Measurements from ENCODE around the gene ZBTB6. TPM values are rescaled to one million over a fixed set of nuclear protein-coding genes. Genes with fewer than 3 reads are reported as not detected.

ZBTB6 gene
- total and polyA plus RNA-seq, 2 of the 4 experiments (the other 2 are of a cell fraction), result 2.6 to 11.7 TPM

- Histone ChIP-seq H3K4me2 (ENCODE audit: low read depth, low read length) (peak overlapping the region; percentile 97), H4K8ac (ENCODE audit: low read depth in 2 of 2, low read length in 2 of 2) (peak overlapping the region; percentile 49 to 77), H4K20me1 (ENCODE audit: insufficient read depth, low read length) (no peaks in the 10 kb centered on the region), H3K27ac (ENCODE audit: insufficient read depth, low read length) (peak overlapping the region; percentile 92), H3K79me1 (ENCODE audit: low read depth in 1 of 2, low read length in 2 of 2) (peaks cover 25 to 45% of the 10 kb centered on the region in 2 experiments), H2AK9ac (replicated peaks; ENCODE audit: low read depth, low read length, poor library complexity) (peak overlapping the region; percentile 94), H3K36me3 (ENCODE audit: control insufficient read depth, insufficient read depth, low read length) (0 out of 2 replicates have a peak, but pooled peaks cover 2% of the 10 kb centered on the region), H3K9ac (ENCODE audit: low read depth, low read length) (peak overlapping the region; percentile 77), H2AK5ac (ENCODE audit: low read depth, low read length) (no peak overlapping the region; the same call in 1 of the 2 replicates), H2AFZ (replicated peaks; ENCODE audit: low read length, poor library complexity) (peak overlapping the region; percentile 98), H3K56ac (ENCODE audit: extremely low read depth, insufficient read depth, low read length) (peak overlapping the region; percentile 63; the same call in 1 of the 2 replicates), H2BK5ac (ENCODE audit: low read depth, low read length, poor library complexity, severe bottlenecking) (peak overlapping the region; percentile 76), H3K4me1 (ENCODE audit: control insufficient read depth, insufficient read depth, low read length) (peaks cover 2% of the 10 kb centered on the region), H3K27me3 (ENCODE audit: control insufficient read depth, insufficient read depth, low read length) (no peaks in the 10 kb centered on the region), H3K14ac (replicated peaks; ENCODE audit: low read depth, low read length) (no peak overlapping the region; the same call in 1 of the 2 replicates), H3K9me1 (ENCODE audit: insufficient read depth, low read length) (no peaks in the 10 kb centered on the region), H3K4me3 (ENCODE audit: insufficient read depth, low read depth, low read length) (peak overlapping the region; percentile 90), H3K4ac (ENCODE audit: low read depth, low read length) (peak overlapping the region; percentile 61), H3K9me3 (ENCODE audit: control insufficient read depth, insufficient read depth, low read length) (no peaks in the 10 kb centered on the region), H3K23ac (ENCODE audit: low read depth, low read length) (no peak overlapping the region; the same call in 1 of the 2 replicates), H3K18ac (ENCODE audit: low read depth, low read length) (no peak overlapping the region; the same call in 1 of the 2 replicates), H4K91ac (ENCODE audit: insufficient read depth, low read depth, low read length) (0 out of 2 replicates have a peak overlapping the region, but pooled peaks have one; percentile 72), H4K5ac (ENCODE audit: low read depth, low read length) (peak overlapping the region; percentile 83), H2BK15ac (ENCODE audit: low read depth, low read length) (no peak overlapping the region), H2BK120ac (ENCODE audit: low read depth, low read length) (no peak overlapping the region), H2BK20ac (ENCODE audit: low read depth, low read length) (no peak overlapping the region)
- in situ Hi-C loops (cut with MboI; ENCODE audit: low sequenced_read_pairs), result no loop called here
- DNase-seq, result no peak
- POLR2A ChIA-PET (ENCODE audit: unreplicated experiment), result interaction anchor here (1.0 kb wide), 1 partner anchor 10 kb away, joined by 3 read pairs; the partner anchor contains the start of gene RABGAP1
- 73% methylated on average over 2 of the region's 10 CpGs; no CpG with 5 or more reads in 1 of the 2 experiments for WGBS, 2 experiments (ENCODE audit: extremely low coverage in 2 of 2, insufficient read length in 1 of 2)
- ATAC-seq (ENCODE audit: low read depth), result no peak
- intact Hi-C loops (cut with micrococcal nuclease), result loop anchor here (1.0 kb wide), 1 partner anchor 10 kb away; no protein-coding TSS in a partner anchor
- TSS peak; percentile 37 for BruUV-seq (replicated peaks)
- dilution Hi-C loops (cut with HindIII; ENCODE audit: low sequenced_read_pairs, unreplicated experiment), result no loop called here
- CTCF ChIA-PET, result no interaction called here
- no peak for TF ChIP-seq POLR2A (IDR thresholded peaks at IDR 0.05; ENCODE audit: low read depth, low read length)
- TF ChIP-seq MXI1 (IDR thresholded peaks at IDR 0.05; ENCODE audit: borderline replicate concordance, low read depth, low read length), result no peak
- TF ChIP-seq FOS (IDR thresholded peaks at IDR 0.05; ENCODE audit: low read depth, low read length), result no peak
- no peak for TF ChIP-seq CHD1 (IDR thresholded peaks at IDR 0.05; ENCODE audit: low read depth, low read length)
- TF ChIP-seq RAD21 (IDR thresholded peaks at IDR 0.05; ENCODE audit: low read length), result no peak
- no peak for TF ChIP-seq MAFK (IDR thresholded peaks at IDR 0.05; ENCODE audit: low read depth, low read length)
- no peak for TF ChIP-seq SMC3 (IDR thresholded peaks at IDR 0.05; ENCODE audit: low read depth, low read length)
- TF ChIP-seq ELK1 (IDR thresholded peaks at IDR 0.05; ENCODE audit: borderline replicate concordance, low read depth, low read length), result no peak
- TF ChIP-seq RCOR1 (IDR thresholded peaks at IDR 0.05; ENCODE audit: insufficient replicate concordance, low read length), result no peak
- no peak for TF ChIP-seq CTCF (conservative IDR thresholded peaks at IDR 0.05; ENCODE audit: low read depth, low read length)
- TF ChIP-seq MAZ (IDR thresholded peaks at IDR 0.05; ENCODE audit: borderline replicate concordance, low read depth, low read length), result no peak
- TF ChIP-seq BHLHE40 (IDR thresholded peaks at IDR 0.05; ENCODE audit: low read depth, low read length), result no peak
- no peak for TF ChIP-seq CEBPB (IDR thresholded peaks at IDR 0.05; ENCODE audit: low read depth, low read length)
- TF ChIP-seq NFE2L2 (IDR thresholded peaks at IDR 0.05; ENCODE audit: low read depth, low read length), result no peak
Measured at GRCh38 chr9:122930541-122931225, 17.6 kb upstream of the ZBTB6 start.

All from IMR-90 (cell line).